ENCODE measurements around the gene SNTG2. TPM values are rescaled to one million over a fixed set of nuclear protein-coding genes. Genes with fewer than 3 reads are reported as not detected.

The SNTG2 gene
- polyA plus RNA-seq, 1 experiment, result 0.31 TPM

DNA sequence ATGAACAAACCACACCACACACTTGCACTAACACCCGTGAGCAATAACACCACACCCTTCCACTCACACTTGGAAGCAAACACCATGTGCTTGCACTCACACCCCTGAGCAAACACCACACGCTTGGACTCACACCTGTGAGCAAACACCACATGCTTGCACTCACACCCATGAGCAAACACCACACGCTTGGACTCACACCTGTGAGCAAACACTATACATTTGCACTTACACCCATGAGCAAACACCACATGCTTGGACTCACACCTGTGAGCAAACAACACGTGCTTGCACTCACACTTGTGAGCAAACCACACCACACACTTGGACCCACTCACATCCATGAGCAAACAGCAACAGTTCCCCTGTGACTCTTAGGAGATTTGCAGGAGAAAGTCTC is 24.4 kb downstream of the SNTG2 start:
- POLR2A ChIA-PET, result no interaction called here
- CTCF ChIA-PET, result interaction anchor here (1.0 kb wide), 1 partner anchor 281 kb away, joined by 3 read pairs; no protein-coding TSS in a partner anchor
- DNase-seq (ENCODE audit: low read depth), result no peak

DNA sequence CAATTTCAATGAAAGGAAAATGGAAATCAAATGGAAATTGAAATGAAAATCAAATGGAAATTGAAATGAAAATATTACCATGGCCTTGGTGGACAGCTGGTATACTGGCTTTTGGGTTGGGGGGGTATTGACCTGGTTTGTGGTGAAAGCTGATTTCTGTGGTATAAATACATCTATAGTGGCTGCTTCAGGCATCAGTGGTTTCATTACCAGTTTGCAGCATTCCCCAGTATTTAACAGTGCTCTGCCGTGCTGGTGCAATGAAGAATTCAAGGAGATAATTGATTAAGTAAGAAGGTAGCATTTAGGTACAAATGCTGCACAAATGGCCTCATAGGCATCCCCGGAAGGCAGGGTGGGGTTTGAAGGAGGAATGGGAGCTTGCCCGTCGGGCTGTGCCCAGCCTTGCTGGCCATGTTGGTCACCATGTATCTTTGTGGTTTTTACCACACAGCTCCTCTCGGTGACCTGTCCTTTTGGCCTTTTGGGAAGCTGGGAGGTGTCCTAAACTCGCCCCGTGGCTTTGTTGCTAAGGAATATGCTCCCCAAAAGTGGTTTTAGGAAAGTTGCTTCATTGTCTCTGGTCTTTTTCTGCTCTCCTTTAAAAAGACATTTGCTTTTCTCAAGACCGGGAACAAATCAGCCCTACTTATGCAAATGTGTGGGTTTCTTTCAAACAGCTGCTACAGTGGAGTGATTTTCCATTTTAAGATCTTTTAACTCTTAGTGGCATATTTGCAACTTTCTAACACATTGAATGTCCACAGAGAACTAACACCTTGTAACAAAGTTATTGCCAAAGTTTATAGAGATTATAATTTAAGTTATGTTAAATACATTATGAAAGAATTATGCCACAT is 28.6 kb downstream of the SNTG2 start:
- POLR2A ChIA-PET, result no interaction called here
- no peak for DNase-seq (ENCODE audit: low read depth)
- no peaks in the 10 kb centered on the region for H3K36me3 ChIP-seq (ENCODE audit: control insufficient read depth, insufficient read depth, low read length)
- CTCF ChIA-PET, result no interaction called here
- no peak overlapping the region for H3K4me3 ChIP-seq (ENCODE audit: low read depth, low read length)
- H3K27me3 ChIP-seq (ENCODE audit: control insufficient read depth, insufficient read depth, low read length), result no peaks in the 10 kb centered on the region
- TF ChIP-seq, protein P1, sequence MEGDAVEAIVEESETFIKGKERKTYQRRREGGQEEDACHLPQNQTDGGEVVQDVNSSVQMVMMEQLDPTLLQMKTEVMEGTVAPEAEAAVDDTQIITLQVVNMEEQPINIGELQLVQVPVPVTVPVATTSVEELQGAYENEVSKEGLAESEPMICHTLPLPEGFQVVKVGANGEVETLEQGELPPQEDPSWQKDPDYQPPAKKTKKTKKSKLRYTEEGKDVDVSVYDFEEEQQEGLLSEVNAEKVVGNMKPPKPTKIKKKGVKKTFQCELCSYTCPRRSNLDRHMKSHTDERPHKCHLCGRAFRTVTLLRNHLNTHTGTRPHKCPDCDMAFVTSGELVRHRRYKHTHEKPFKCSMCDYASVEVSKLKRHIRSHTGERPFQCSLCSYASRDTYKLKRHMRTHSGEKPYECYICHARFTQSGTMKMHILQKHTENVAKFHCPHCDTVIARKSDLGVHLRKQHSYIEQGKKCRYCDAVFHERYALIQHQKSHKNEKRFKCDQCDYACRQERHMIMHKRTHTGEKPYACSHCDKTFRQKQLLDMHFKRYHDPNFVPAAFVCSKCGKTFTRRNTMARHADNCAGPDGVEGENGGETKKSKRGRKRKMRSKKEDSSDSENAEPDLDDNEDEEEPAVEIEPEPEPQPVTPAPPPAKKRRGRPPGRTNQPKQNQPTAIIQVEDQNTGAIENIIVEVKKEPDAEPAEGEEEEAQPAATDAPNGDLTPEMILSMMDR (IDR thresholded peaks at IDR 0.05; ENCODE audit: insufficient read depth, low read depth, low read length), result no peak

More for the DNA sequence above, 24.4 kb downstream of the SNTG2 start:
- H3K4me3 ChIP-seq (ENCODE audit: low read depth, low read length), result no peak overlapping the region
- TF ChIP-seq, protein P1 (IDR thresholded peaks at IDR 0.05; ENCODE audit: insufficient read depth, low read depth, low read length), result no peak
- no peaks in the 10 kb centered on the region for H3K36me3 ChIP-seq (ENCODE audit: control insufficient read depth, insufficient read depth, low read length)
- H3K27me3 ChIP-seq (ENCODE audit: control insufficient read depth, insufficient read depth, low read length), result no peaks in the 10 kb centered on the region

DNA sequence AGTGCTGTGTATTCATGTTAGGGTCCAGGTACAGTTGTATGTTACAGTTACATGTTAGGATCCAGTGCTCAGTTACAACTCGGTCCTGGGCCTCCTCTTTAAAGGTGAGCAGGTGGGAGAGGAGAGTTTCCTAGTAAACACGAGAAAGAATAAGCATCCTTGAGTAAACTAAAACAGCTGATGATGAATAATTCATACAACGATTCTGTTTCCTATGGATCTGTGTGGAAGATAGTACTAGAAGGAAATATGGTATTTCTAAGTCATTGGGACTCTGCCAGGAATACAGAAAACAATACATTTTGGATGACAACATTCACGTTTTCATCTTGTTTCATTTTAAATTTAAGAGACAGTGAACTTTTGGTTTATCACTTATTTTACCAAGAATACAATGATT is 29.5 kb downstream of the SNTG2 start:
- no peak for DNase-seq (ENCODE audit: low read depth)
- TF ChIP-seq, protein P1 (IDR thresholded peaks at IDR 0.05; ENCODE audit: insufficient read depth, low read depth, low read length), result no peak
- no peaks in the 10 kb centered on the region for H3K36me3 ChIP-seq (ENCODE audit: control insufficient read depth, insufficient read depth, low read length)
- H3K27me3 ChIP-seq (ENCODE audit: control insufficient read depth, insufficient read depth, low read length), result no peaks in the 10 kb centered on the region
- H3K4me3 ChIP-seq (ENCODE audit: low read depth, low read length), result no peak overlapping the region
- ChIA-PET POLR2A (no interaction called here), CTCF (interaction anchor here (1.1 kb wide), 1 partner anchor 561 kb away, joined by 3 read pairs; no protein-coding TSS in a partner anchor)

DNA sequence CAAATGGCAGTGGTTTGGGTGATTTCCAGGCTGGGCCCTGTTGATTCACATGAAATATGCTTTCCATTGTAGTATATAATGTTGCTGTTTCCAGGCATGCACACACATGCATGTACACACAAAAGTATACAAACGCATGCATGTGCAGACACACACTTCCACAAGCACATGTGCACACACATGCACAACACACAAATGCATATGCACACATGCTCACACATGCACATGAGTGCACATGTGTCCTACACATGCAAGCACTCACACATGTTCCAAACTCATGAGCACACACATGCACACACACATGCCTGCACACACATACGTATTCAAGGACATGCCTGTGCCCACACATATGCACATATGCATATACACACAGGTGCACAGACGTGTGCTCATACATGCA is 30.6 kb downstream of the SNTG2 start:
- POLR2A ChIA-PET, result no interaction called here
- Histone ChIP-seq H3K27me3 (ENCODE audit: control insufficient read depth, insufficient read depth, low read length) (no peaks in the 10 kb centered on the region), H3K36me3 (ENCODE audit: control insufficient read depth, insufficient read depth, low read length) (no peaks in the 10 kb centered on the region), H3K4me3 (ENCODE audit: low read depth, low read length) (no peak overlapping the region)
- CTCF ChIA-PET, result interaction anchor here (0.7 to 1.1 kb wide), 2 partner anchors 559 to 788 kb away, joined by 3 read pairs; no protein-coding TSS in a partner anchor
- no peak for DNase-seq (ENCODE audit: low read depth)
- TF ChIP-seq, protein P1 (IDR thresholded peaks at IDR 0.05; ENCODE audit: insufficient read depth, low read depth, low read length), result no peak

DNA sequence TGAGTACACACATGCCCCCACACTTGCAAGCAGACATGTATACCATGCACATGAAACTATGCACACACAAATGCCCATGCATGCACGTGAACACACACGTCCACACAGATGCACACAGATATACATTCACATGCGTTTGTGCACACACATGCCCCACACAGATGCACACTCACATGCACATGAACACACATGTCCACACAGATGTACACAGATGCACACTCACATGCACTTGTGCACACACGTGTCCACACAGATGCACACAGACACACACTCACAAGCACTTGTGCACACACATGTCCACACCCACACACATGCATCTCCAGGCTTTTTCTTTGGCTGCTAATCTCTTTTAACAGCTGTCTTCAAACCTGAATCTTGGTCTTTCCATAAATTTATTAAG is 31.1 kb downstream of the SNTG2 start:
- H3K4me3 ChIP-seq (ENCODE audit: low read depth, low read length), result no peak overlapping the region
- CTCF ChIA-PET, result no interaction called here
- H3K27me3 ChIP-seq (ENCODE audit: control insufficient read depth, insufficient read depth, low read length), result no peaks in the 10 kb centered on the region
- no peak for DNase-seq (ENCODE audit: low read depth)
- TF ChIP-seq, protein P1 (IDR thresholded peaks at IDR 0.05; ENCODE audit: insufficient read depth, low read depth, low read length), result no peak
- POLR2A ChIA-PET, result no interaction called here
- H3K36me3 ChIP-seq (ENCODE audit: control insufficient read depth, insufficient read depth, low read length), result no peaks in the 10 kb centered on the region

All from BJ (cell line).